ENCODE measurements around the gene LRCH1. TPM values are rescaled to one million over a fixed set of nuclear protein-coding genes. Genes with fewer than 3 reads are reported as not detected.

The LRCH1 gene
- total and polyA plus RNA-seq, 4 donors, result 2.6 to 6.6 (median 3.4) TPM

DNA sequence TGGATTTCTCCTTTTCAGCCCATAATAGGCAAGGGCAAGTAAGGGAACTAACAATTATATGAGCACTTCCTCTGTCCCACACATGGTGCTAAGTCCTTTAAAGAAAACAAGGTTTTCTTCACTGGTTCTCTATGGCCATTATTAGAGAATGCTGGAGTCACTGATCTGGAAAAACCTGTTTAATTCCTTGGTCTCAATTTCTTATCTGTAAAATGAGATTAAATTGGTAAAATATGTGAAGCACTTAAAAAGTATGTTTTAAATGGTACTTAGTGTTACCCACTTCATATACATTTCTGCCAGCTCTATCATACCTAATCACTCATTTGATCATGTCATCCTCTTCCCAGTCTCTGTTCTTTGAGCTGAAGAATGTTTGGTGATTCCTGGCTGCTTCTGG is 39.4 kb downstream of the LRCH1 start:
- H3K27ac ChIP-seq (ENCODE audit: low read depth in 1 of 2, low read length in 2 of 2), result no peak overlapping the region
- peaks cover 2 to 21% (median 15%) of the 10 kb centered on the region in 4 donors for H3K4me1 ChIP-seq (ENCODE audit: control insufficient read depth in 4 of 4, insufficient read depth in 4 of 4, low read length in 3 of 4)
- TF ChIP-seq FOXA1 (IDR thresholded peaks at IDR 0.05) (no peak), RAD21 (IDR thresholded peaks at IDR 0.05) (no peak), FOXA2 (IDR thresholded peaks at IDR 0.05) (no peak), NR2F2 (IDR thresholded peaks at IDR 0.05) (no peak), GABPA (IDR thresholded peaks at IDR 0.05 in 1 of 2, conservative IDR thresholded peaks at IDR 0.05 in 1 of 2) (no peak), HNF4A (conservative IDR thresholded peaks at IDR 0.05) (no peak), TAF1 (conservative IDR thresholded peaks at IDR 0.05) (no peak), JUND (IDR thresholded peaks at IDR 0.05) (no peak), YY1 (IDR thresholded peaks at IDR 0.05) (no peak), SP1 (IDR thresholded peaks at IDR 0.05) (no peak), RXRA (IDR thresholded peaks at IDR 0.05) (no peak), EGR1 (IDR thresholded peaks at IDR 0.05; ENCODE audit: low read depth in 2 of 2) (no peak)
- TF ChIP-seq, protein P1, sequence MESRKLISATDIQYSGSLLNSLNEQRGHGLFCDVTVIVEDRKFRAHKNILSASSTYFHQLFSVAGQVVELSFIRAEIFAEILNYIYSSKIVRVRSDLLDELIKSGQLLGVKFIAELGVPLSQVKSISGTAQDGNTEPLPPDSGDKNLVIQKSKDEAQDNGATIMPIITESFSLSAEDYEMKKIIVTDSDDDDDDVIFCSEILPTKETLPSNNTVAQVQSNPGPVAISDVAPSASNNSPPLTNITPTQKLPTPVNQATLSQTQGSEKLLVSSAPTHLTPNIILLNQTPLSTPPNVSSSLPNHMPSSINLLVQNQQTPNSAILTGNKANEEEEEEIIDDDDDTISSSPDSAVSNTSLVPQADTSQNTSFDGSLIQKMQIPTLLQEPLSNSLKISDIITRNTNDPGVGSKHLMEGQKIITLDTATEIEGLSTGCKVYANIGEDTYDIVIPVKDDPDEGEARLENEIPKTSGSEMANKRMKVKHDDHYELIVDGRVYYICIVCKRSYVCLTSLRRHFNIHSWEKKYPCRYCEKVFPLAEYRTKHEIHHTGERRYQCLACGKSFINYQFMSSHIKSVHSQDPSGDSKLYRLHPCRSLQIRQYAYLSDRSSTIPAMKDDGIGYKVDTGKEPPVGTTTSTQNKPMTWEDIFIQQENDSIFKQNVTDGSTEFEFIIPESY (IDR thresholded peaks at IDR 0.05), result no peak
- TF ChIP-seq, protein P2, sequence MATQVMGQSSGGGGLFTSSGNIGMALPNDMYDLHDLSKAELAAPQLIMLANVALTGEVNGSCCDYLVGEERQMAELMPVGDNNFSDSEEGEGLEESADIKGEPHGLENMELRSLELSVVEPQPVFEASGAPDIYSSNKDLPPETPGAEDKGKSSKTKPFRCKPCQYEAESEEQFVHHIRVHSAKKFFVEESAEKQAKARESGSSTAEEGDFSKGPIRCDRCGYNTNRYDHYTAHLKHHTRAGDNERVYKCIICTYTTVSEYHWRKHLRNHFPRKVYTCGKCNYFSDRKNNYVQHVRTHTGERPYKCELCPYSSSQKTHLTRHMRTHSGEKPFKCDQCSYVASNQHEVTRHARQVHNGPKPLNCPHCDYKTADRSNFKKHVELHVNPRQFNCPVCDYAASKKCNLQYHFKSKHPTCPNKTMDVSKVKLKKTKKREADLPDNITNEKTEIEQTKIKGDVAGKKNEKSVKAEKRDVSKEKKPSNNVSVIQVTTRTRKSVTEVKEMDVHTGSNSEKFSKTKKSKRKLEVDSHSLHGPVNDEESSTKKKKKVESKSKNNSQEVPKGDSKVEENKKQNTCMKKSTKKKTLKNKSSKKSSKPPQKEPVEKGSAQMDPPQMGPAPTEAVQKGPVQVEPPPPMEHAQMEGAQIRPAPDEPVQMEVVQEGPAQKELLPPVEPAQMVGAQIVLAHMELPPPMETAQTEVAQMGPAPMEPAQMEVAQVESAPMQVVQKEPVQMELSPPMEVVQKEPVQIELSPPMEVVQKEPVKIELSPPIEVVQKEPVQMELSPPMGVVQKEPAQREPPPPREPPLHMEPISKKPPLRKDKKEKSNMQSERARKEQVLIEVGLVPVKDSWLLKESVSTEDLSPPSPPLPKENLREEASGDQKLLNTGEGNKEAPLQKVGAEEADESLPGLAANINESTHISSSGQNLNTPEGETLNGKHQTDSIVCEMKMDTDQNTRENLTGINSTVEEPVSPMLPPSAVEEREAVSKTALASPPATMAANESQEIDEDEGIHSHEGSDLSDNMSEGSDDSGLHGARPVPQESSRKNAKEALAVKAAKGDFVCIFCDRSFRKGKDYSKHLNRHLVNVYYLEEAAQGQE (IDR thresholded peaks at IDR 0.05), result no peak
- TF ChIP-seq, protein P3, sequence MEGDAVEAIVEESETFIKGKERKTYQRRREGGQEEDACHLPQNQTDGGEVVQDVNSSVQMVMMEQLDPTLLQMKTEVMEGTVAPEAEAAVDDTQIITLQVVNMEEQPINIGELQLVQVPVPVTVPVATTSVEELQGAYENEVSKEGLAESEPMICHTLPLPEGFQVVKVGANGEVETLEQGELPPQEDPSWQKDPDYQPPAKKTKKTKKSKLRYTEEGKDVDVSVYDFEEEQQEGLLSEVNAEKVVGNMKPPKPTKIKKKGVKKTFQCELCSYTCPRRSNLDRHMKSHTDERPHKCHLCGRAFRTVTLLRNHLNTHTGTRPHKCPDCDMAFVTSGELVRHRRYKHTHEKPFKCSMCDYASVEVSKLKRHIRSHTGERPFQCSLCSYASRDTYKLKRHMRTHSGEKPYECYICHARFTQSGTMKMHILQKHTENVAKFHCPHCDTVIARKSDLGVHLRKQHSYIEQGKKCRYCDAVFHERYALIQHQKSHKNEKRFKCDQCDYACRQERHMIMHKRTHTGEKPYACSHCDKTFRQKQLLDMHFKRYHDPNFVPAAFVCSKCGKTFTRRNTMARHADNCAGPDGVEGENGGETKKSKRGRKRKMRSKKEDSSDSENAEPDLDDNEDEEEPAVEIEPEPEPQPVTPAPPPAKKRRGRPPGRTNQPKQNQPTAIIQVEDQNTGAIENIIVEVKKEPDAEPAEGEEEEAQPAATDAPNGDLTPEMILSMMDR (IDR thresholded peaks at IDR 0.05; ENCODE audit: low read depth, low read length, missing input control), result no peak
- TF ChIP-seq, protein P4, sequence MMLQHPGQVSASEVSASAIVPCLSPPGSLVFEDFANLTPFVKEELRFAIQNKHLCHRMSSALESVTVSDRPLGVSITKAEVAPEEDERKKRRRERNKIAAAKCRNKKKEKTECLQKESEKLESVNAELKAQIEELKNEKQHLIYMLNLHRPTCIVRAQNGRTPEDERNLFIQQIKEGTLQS (IDR thresholded peaks at IDR 0.05), result no peak
- TF ChIP-seq, protein P5, sequence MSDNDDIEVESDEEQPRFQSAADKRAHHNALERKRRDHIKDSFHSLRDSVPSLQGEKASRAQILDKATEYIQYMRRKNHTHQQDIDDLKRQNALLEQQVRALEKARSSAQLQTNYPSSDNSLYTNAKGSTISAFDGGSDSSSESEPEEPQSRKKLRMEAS (IDR thresholded peaks at IDR 0.05), result no peak

More for the DNA sequence above, 39.4 kb downstream of the LRCH1 start:
- Histone ChIP-seq H3K36me3 (ENCODE audit: control insufficient read depth in 4 of 4, insufficient read depth in 3 of 4, low read depth in 1 of 4, low read length in 3 of 4) (no peaks in the 10 kb centered on the region), H3K27me3 (ENCODE audit: control insufficient read depth in 4 of 4, insufficient read depth in 4 of 4, low read length in 3 of 4) (no peaks in the 10 kb centered on the region), H3K9ac (ENCODE audit: low read depth in 1 of 2, low read length in 2 of 2) (no peak overlapping the region), H3K9me3 (ENCODE audit: control insufficient read depth in 4 of 4, low read length in 3 of 4) (no peaks in the 10 kb centered on the region), H3K4me3 (ENCODE audit: low read depth in 1 of 3, low read length in 3 of 3) (no peak overlapping the region)
- DNase-seq (ENCODE audit: low spot score), result no peak
